H9 (cell line): ENCODE results near the gene TPRX2. TPM values are rescaled to one million over a fixed set of nuclear protein-coding genes. Genes with fewer than 3 reads are reported as not detected.

Experiments
- DNase-seq: peaks from one replicate; pipeline ENCODE4 v3.0.0-alpha.2; 2017
- H2AFZ ChIP-seq: one replicate; pipeline ENCODE4 v1.6.1; 2013; ENCODE audit warnings: mild to moderate bottlenecking, low read length, control low read depth, moderate library complexity
- H2AK5ac ChIP-seq: 2 replicates; pipeline ENCODE4 v1.6.1; 2013; ENCODE audit warnings: low read length, control low read depth, mixed read lengths; ENCODE audit not compliant: insufficient read length
- H2BK120ac ChIP-seq: one replicate; pipeline ENCODE4 v1.6.1; 2013; ENCODE audit warnings: low read depth, mild to moderate bottlenecking, low read length, control low read depth, inconsistent platforms; ENCODE audit not compliant: poor library complexity, severe bottlenecking
- H2BK12ac ChIP-seq: 2 replicates; pipeline ENCODE4 v1.6.1; 2013; ENCODE audit warnings: low read length, control low read depth, mixed read lengths, low read depth; ENCODE audit not compliant: insufficient read length
- H2BK15ac ChIP-seq: 2 replicates; pipeline ENCODE4 v1.6.1; 2013; ENCODE audit warnings: low read depth, low read length, control low read depth
- H2BK20ac ChIP-seq: one replicate; pipeline ENCODE4 v1.6.1; 2013; ENCODE audit warnings: low read depth, mild to moderate bottlenecking, low read length, control low read depth, inconsistent platforms; ENCODE audit not compliant: poor library complexity, severe bottlenecking
- H2BK5ac ChIP-seq: 2 replicates; pipeline ENCODE4 v1.6.1; 2013; ENCODE audit warnings: low read length, control low read depth, mixed read lengths; ENCODE audit not compliant: insufficient read length
- H3K14ac ChIP-seq: 2 replicates; pipeline ENCODE4 v1.6.1; 2013; ENCODE audit warnings: low read length, control low read depth; ENCODE audit not compliant: insufficient read depth
- H3K18ac ChIP-seq: 2 replicates; pipeline ENCODE4 v1.6.1; 2013; ENCODE audit warnings: low read depth, mild to moderate bottlenecking, mixed read lengths, low read length, control low read depth; ENCODE audit not compliant: insufficient read length
- H3K23ac ChIP-seq: 2 replicates; pipeline ENCODE4 v1.6.1; 2013; ENCODE audit warnings: low read length, control low read depth, mixed read lengths, low read depth; ENCODE audit not compliant: insufficient read length
- H3K23me2 ChIP-seq: 2 replicates; pipeline ENCODE4 v1.6.1; 2013; ENCODE audit warnings: low read depth, mild to moderate bottlenecking, mixed read lengths, low read length, control low read depth; ENCODE audit not compliant: insufficient read length, poor library complexity, severe bottlenecking
- H3K27ac ChIP-seq: 2 replicates; pipeline ENCODE4 v1.5.1; 2013; ENCODE audit warnings: low read length, control low read depth, mixed read lengths, low read depth; ENCODE audit not compliant: insufficient read length
- H3K27me3 ChIP-seq: 2 replicates; pipeline ENCODE4 v1.6.1; 2013; ENCODE audit warnings: low read length, control low read depth, inconsistent platforms; ENCODE audit not compliant: insufficient read depth
- H3K4ac ChIP-seq: 2 replicates; pipeline ENCODE4 v1.6.1; 2013; ENCODE audit warnings: low read depth, mild to moderate bottlenecking, control low read depth, inconsistent platforms, low read length, moderate library complexity
- H3K4me1 ChIP-seq: 2 replicates; pipeline ENCODE4 v1.6.1; 2013; ENCODE audit warnings: low read length, control low read depth, inconsistent platforms; ENCODE audit not compliant: insufficient read depth
- H3K4me2 ChIP-seq: 2 replicates; pipeline ENCODE4 v1.6.1; 2013; ENCODE audit warnings: low read length, control low read depth, mixed read lengths; ENCODE audit not compliant: insufficient read length, insufficient read depth
- H3K56ac ChIP-seq: 2 replicates; pipeline ENCODE4 v1.6.1; 2013; ENCODE audit warnings: low read depth, mild to moderate bottlenecking, mixed read lengths, low read length, control low read depth; ENCODE audit not compliant: insufficient read length
- H3K79me1 ChIP-seq: 2 replicates; pipeline ENCODE4 v1.6.1; 2013; ENCODE audit warnings: low read depth, mild to moderate bottlenecking, moderate library complexity, low read length, control low read depth, inconsistent platforms; ENCODE audit not compliant: insufficient read depth, poor library complexity, severe bottlenecking
- H3K79me2 ChIP-seq: 2 replicates; pipeline ENCODE4 v1.6.1; 2013; ENCODE audit warnings: low read length, control low read depth, inconsistent platforms; ENCODE audit not compliant: insufficient read depth
- H3K9ac ChIP-seq: 2 replicates; pipeline ENCODE4 v1.6.1; 2013; ENCODE audit warnings: low read length, control low read depth, mixed read lengths; ENCODE audit not compliant: insufficient read length; ENCODE audit errors: extremely low read depth
- H3K9me3 ChIP-seq: one replicate; pipeline ENCODE4 v1.6.1; 2013; ENCODE audit warnings: low read depth, low read length, inconsistent platforms; ENCODE audit not compliant: control insufficient read depth
- H3T11ph ChIP-seq: one replicate; pipeline ENCODE4 v1.6.1; 2013; ENCODE audit warnings: mild to moderate bottlenecking, low read length, control low read depth, inconsistent platforms
- H4K20me1 ChIP-seq: one replicate; pipeline ENCODE4 v1.6.1; 2013; ENCODE audit not compliant: control insufficient read depth, insufficient read length, insufficient read depth
- H4K5ac ChIP-seq: 2 replicates; pipeline ENCODE4 v1.6.1; 2013; ENCODE audit warnings: low read depth, mild to moderate bottlenecking, mixed read lengths, low read length, control low read depth; ENCODE audit not compliant: insufficient read length
- H4K8ac ChIP-seq: replicated peaks from 2 replicates; pipeline ENCODE4 v1.6.1; 2013; ENCODE audit warnings: low read length, control low read depth, mixed read lengths, low read depth; ENCODE audit not compliant: insufficient read length
- H4K91ac ChIP-seq: 2 replicates; pipeline ENCODE4 v1.6.1; 2013; ENCODE audit warnings: low read depth, mild to moderate bottlenecking, moderate library complexity, mixed read lengths, low read length, control low read depth; ENCODE audit not compliant: insufficient read length
- H3K27ac Mint-ChIP-seq, 3 experiments: 2 replicates in 2 of 3; 3 replicates in 1 of 3; pipeline ENCODE4 v1.8.0; 2020 to 2021; ENCODE audit warnings: mixed read lengths in 3 of 3, mild to moderate bottlenecking in 1 of 3, moderate library complexity in 1 of 3
- H3K27me3 Mint-ChIP-seq: 2 replicates; pipeline ENCODE4 v1.8.0; 2021; ENCODE audit warnings: low read depth, mild to moderate bottlenecking, moderate library complexity, mixed read lengths
- H3K36me3 Mint-ChIP-seq, 3 experiments: 2 replicates in 2 of 3; 3 replicates in 1 of 3; pipeline ENCODE4 v1.8.0; 2020 to 2021; ENCODE audit warnings: low read depth in 3 of 3, mixed read lengths in 3 of 3; ENCODE audit not compliant: insufficient read depth in 1 of 3
- H3K4me1 Mint-ChIP-seq, 2 experiments: 2 replicates each; pipeline ENCODE4 v1.8.0; 2020; ENCODE audit warnings: mixed read lengths in 2 of 2
- H3K4me3 Mint-ChIP-seq, 2 experiments: 2 replicates in 1 of 2; 3 replicates in 1 of 2; pipeline ENCODE4 v1.8.0; 2020 to 2021; ENCODE audit warnings: mild to moderate bottlenecking in 2 of 2, mixed read lengths in 2 of 2, moderate library complexity in 1 of 2
- H3K9me3 Mint-ChIP-seq, 2 experiments: 2 replicates in 1 of 2; 3 replicates in 1 of 2; pipeline ENCODE4 v1.8.0; 2020; ENCODE audit warnings: mild to moderate bottlenecking in 2 of 2, mixed read lengths in 2 of 2, moderate library complexity in 1 of 2
- WGBS: extraction: QIAGEN DNeasy Blood & Tissue Kit; methylation state at CpG from one replicate; pipeline ENCODE4 v1.1.7; 2013; ENCODE audit warnings: missing lambda C conversion rate, low lambda C conversion rate, mixed read lengths; ENCODE audit not compliant: insufficient read length; ENCODE audit errors: extremely low coverage; 5-methylcytosine and 5-hydroxymethylcytosine counted together
- total RNA-seq: library from RNA; stranded (reverse); gene quantifications from 2 replicates; pipeline ENCODE4 v1.2.1, GENCODE V29; 2021
- TF ChIP-seq, protein P1 (sequence below): fragments of 200-600 bp; sonication (generic); conservative IDR thresholded peaks from 3 replicates; pipeline ENCODE4 v1.8.0; 2021; ENCODE audit warnings: antibody characterized with exemption, mild to moderate bottlenecking

The TPRX2 gene
- total RNA-seq, 1 experiment from 2014 or later, result not detected

DNA sequence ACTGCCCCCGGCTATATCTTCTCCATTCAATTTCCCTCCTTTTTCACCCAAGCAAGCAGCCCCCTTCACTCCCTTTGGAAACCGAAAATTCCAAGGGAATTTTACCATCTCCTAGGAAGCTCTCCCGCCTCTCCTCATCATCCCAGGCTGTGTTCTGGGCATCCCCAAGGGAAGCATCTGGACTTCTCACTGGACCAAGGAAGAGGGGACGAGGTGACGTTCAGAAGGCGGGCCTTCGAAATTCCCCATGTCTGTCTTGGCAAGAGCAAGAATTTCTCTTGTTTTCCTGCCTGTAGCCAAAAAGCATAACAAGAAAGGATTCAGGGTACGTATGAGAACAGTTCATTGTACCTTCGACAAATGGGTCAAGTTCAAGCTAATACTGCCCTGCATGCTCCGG, 6.1 kb downstream of the TPRX2 start:
- Histone ChIP-seq H3K23me2 (no peaks in the 10 kb centered on the region), H3K18ac (no peak overlapping the region), H3K79me2 (no peaks in the 10 kb centered on the region), H3K56ac (no peak overlapping the region), H2BK15ac (no peak overlapping the region), H2BK20ac (no peak overlapping the region), H3K9ac (no peak overlapping the region), H4K91ac (no peak overlapping the region), H2BK5ac (no peak overlapping the region), H4K8ac (no peak overlapping the region), H2BK12ac (no peak overlapping the region), H3K4me1 (no peaks in the 10 kb centered on the region), H3K9me3 (no peaks in the 10 kb centered on the region), H2AFZ (no peak overlapping the region), H4K5ac (no peak overlapping the region), H3K27me3 (no peaks in the 10 kb centered on the region), H2BK120ac (no peak overlapping the region), H3K4me2 (no peak overlapping the region), H3K4ac (no peak overlapping the region), H3K27ac (no peak overlapping the region), H2AK5ac (no peak overlapping the region), H3T11ph (no peak overlapping the region), H4K20me1 (no peaks in the 10 kb centered on the region), H3K14ac (no peak overlapping the region), H3K23ac (no peak overlapping the region), H3K79me1 (no peaks in the 10 kb centered on the region)
- H3K4me1 Mint-ChIP-seq, result peaks cover 18 to 25% of the 10 kb centered on the region in 2 experiments
- H3K9me3 Mint-ChIP-seq, result no peaks in the 10 kb centered on the region; a peak in 1 of 5 replicates
- peak overlapping the region; percentile 80 to 92 (median 85); a peak in 6 of 7 replicates for H3K27ac Mint-ChIP-seq
- TF ChIP-seq, protein P1, sequence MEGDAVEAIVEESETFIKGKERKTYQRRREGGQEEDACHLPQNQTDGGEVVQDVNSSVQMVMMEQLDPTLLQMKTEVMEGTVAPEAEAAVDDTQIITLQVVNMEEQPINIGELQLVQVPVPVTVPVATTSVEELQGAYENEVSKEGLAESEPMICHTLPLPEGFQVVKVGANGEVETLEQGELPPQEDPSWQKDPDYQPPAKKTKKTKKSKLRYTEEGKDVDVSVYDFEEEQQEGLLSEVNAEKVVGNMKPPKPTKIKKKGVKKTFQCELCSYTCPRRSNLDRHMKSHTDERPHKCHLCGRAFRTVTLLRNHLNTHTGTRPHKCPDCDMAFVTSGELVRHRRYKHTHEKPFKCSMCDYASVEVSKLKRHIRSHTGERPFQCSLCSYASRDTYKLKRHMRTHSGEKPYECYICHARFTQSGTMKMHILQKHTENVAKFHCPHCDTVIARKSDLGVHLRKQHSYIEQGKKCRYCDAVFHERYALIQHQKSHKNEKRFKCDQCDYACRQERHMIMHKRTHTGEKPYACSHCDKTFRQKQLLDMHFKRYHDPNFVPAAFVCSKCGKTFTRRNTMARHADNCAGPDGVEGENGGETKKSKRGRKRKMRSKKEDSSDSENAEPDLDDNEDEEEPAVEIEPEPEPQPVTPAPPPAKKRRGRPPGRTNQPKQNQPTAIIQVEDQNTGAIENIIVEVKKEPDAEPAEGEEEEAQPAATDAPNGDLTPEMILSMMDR, result no peak
- H3K36me3 Mint-ChIP-seq, result peaks cover 0 to 3% (median 0%) of the 10 kb centered on the region in 3 experiments; a peak in 1 of 7 replicates
- WGBS, result no CpG with 5 or more reads among the region's 10 CpGs
- DNase-seq, result no peak
- no peaks in the 10 kb centered on the region for H3K27me3 Mint-ChIP-seq
- peak overlapping the region in 1 of 2 experiments; percentile 53; a peak in 1 of 5 replicates for H3K4me3 Mint-ChIP-seq
